ENCODE measurements around the gene PPP2R2B. TPM values are rescaled to one million over a fixed set of nuclear protein-coding genes. Genes with fewer than 3 reads are reported as not detected.

The PPP2R2B gene
- total RNA-seq, 1 donor from 2014 or later: 1.2 TPM

GRCh38 chr5:146758076-146758475 lies 120.5 kb downstream of the PPP2R2B start:
- Histone ChIP-seq H3K27me3 (ENCODE audit: control insufficient read depth, insufficient read depth, low read length) (no peaks in the 10 kb centered on the region), H3K36me3 (ENCODE audit: control insufficient read depth, insufficient read depth, low read length) (no peaks in the 10 kb centered on the region), H3K4me3 (ENCODE audit: low read depth, low read length) (no peak overlapping the region)
- TF ChIP-seq, protein P1, sequence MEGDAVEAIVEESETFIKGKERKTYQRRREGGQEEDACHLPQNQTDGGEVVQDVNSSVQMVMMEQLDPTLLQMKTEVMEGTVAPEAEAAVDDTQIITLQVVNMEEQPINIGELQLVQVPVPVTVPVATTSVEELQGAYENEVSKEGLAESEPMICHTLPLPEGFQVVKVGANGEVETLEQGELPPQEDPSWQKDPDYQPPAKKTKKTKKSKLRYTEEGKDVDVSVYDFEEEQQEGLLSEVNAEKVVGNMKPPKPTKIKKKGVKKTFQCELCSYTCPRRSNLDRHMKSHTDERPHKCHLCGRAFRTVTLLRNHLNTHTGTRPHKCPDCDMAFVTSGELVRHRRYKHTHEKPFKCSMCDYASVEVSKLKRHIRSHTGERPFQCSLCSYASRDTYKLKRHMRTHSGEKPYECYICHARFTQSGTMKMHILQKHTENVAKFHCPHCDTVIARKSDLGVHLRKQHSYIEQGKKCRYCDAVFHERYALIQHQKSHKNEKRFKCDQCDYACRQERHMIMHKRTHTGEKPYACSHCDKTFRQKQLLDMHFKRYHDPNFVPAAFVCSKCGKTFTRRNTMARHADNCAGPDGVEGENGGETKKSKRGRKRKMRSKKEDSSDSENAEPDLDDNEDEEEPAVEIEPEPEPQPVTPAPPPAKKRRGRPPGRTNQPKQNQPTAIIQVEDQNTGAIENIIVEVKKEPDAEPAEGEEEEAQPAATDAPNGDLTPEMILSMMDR (IDR thresholded peaks at IDR 0.05; ENCODE audit: insufficient read depth, low read length, poor library complexity, severe bottlenecking): no peak
- no peak for DNase-seq (ENCODE audit: low read depth)

DNA sequence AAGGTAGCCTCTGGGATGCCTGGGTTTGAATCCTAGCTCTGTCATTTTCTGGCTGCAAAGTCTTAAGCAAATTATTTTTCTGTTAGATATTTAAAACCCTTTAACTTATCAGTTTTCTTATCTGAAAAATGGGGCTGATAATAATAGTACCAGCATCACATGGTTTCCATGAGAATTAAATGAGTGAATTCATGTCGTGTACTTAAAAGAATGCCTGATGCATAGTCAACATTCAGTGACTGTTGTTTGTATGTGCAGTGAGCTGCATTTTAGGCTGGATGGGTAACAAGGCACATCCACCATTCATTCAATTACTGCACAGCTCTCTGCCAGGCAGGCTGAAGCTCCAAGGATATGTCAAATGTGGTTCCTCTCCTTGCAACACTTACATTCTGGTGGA lies 122.0 kb downstream of the PPP2R2B start:
- Histone ChIP-seq H3K36me3 (ENCODE audit: control insufficient read depth, insufficient read depth, low read length) (no peaks in the 10 kb centered on the region), H3K27me3 (ENCODE audit: control insufficient read depth, insufficient read depth, low read length) (no peaks in the 10 kb centered on the region), H3K4me3 (ENCODE audit: low read depth, low read length) (no peak overlapping the region)
- no peak for DNase-seq (ENCODE audit: low read depth)
- TF ChIP-seq, protein P1 (IDR thresholded peaks at IDR 0.05; ENCODE audit: insufficient read depth, low read length, poor library complexity, severe bottlenecking): no peak

DNA sequence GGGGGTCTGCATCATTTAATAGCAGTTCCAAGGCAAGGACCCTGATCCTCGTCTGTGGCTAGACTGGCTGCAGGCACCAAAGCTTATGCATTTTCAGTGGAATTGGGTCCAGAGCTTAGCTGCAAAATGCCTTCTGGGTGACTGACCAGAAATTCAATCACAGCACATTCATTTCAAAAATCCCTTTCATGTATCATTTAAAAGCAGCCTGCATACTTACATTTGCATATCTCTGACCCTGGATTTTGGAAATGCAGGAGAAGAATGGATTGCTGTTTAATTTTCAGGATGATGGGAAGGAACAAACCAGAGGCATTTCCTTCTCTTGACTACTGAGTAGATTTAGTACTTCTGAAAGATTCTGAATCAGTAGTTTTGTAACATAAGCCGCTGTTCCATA lies 122.8 kb downstream of the PPP2R2B start:
- H3K27me3 ChIP-seq (ENCODE audit: control insufficient read depth, insufficient read depth, low read length): no peaks in the 10 kb centered on the region
- TF ChIP-seq, protein P1 (IDR thresholded peaks at IDR 0.05; ENCODE audit: insufficient read depth, low read length, poor library complexity, severe bottlenecking): no peak
- DNase-seq (ENCODE audit: low read depth): no peak
- no peak overlapping the region for H3K4me3 ChIP-seq (ENCODE audit: low read depth, low read length)
- no peaks in the 10 kb centered on the region for H3K36me3 ChIP-seq (ENCODE audit: control insufficient read depth, insufficient read depth, low read length)

- Histone ChIP-seq H3K27me3 (ENCODE audit: control insufficient read depth, insufficient read depth, low read length) (no peaks in the 10 kb centered on the region), H3K36me3 (ENCODE audit: control insufficient read depth, insufficient read depth, low read length) (no peaks in the 10 kb centered on the region), H3K4me3 (ENCODE audit: low read depth, low read length) (no peak overlapping the region)
- TF ChIP-seq, protein P1 (IDR thresholded peaks at IDR 0.05; ENCODE audit: insufficient read depth, low read length, poor library complexity, severe bottlenecking): no peak
- DNase-seq (ENCODE audit: low read depth): no peak
Observed at GRCh38 chr5:146754621-146755020, 123.9 kb downstream of the PPP2R2B start.

- Histone ChIP-seq H3K27me3 (ENCODE audit: control insufficient read depth, insufficient read depth, low read length) (no peaks in the 10 kb centered on the region), H3K4me3 (ENCODE audit: low read depth, low read length) (no peak overlapping the region), H3K36me3 (ENCODE audit: control insufficient read depth, insufficient read depth, low read length) (no peaks in the 10 kb centered on the region)
- TF ChIP-seq, protein P1 (IDR thresholded peaks at IDR 0.05; ENCODE audit: insufficient read depth, low read length, poor library complexity, severe bottlenecking): no peak
- no peak for DNase-seq (ENCODE audit: low read depth)
Observed at GRCh38 chr5:146753641-146754040, 124.9 kb downstream of the PPP2R2B start.

- H3K27me3 ChIP-seq (ENCODE audit: control insufficient read depth, insufficient read depth, low read length): no peaks in the 10 kb centered on the region
- TF ChIP-seq, protein P1 (IDR thresholded peaks at IDR 0.05; ENCODE audit: insufficient read depth, low read length, poor library complexity, severe bottlenecking): no peak
- H3K4me3 ChIP-seq (ENCODE audit: low read depth, low read length): no peak overlapping the region
- DNase-seq (ENCODE audit: low read depth): no peak
- H3K36me3 ChIP-seq (ENCODE audit: control insufficient read depth, insufficient read depth, low read length): no peaks in the 10 kb centered on the region
Observed at GRCh38 chr5:146751781-146752401, 126.7 kb downstream of the PPP2R2B start.

Data from kidney epithelial cell (primary cell).